GF-D8 (cell line): Measurements from ENCODE around the gene NCCRP1.

Experiments used
- DNase-seq: peaks from one replicate; lab custom pipeline; 2025; lab: John Stamatoyannopoulos, UW

Gene NCCRP1

DNA sequence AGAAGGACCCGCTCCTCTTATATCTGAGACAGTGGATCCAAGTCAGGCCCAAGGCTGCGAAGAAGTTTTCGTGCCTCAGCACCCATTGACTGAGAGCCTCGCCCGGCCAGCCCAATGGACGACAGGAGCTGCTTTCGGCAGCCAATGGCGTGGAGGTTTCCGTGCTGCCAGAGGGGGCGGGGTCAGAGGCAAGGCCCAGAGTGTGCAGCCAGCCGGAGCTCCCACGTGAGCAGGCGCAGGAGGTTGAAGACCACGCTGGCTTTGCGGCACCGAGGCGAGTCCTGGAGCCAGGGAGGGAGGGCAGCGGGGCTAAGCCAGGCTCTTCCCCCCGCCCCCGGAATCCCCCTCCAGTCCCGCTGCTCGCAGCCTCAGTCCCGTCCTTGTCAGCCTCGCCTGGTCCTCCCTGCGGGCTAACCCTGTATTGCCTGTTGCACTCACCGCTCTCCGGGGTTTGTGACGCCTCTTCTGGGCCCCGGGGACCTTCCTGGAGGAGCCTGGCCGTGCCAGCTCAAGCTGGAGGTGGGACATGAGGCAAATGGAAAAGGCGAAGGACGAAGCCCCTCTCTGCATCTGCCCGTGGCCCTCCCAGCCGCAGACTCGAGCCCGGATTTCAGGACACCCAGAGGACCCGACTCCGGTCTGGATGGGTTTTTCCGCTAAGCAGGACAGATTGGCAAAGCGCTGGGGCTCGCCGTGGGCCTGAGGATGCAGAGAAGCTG lies 50.3 kb downstream of the NCCRP1 start:
- DNase-seq: no peak

DNA sequence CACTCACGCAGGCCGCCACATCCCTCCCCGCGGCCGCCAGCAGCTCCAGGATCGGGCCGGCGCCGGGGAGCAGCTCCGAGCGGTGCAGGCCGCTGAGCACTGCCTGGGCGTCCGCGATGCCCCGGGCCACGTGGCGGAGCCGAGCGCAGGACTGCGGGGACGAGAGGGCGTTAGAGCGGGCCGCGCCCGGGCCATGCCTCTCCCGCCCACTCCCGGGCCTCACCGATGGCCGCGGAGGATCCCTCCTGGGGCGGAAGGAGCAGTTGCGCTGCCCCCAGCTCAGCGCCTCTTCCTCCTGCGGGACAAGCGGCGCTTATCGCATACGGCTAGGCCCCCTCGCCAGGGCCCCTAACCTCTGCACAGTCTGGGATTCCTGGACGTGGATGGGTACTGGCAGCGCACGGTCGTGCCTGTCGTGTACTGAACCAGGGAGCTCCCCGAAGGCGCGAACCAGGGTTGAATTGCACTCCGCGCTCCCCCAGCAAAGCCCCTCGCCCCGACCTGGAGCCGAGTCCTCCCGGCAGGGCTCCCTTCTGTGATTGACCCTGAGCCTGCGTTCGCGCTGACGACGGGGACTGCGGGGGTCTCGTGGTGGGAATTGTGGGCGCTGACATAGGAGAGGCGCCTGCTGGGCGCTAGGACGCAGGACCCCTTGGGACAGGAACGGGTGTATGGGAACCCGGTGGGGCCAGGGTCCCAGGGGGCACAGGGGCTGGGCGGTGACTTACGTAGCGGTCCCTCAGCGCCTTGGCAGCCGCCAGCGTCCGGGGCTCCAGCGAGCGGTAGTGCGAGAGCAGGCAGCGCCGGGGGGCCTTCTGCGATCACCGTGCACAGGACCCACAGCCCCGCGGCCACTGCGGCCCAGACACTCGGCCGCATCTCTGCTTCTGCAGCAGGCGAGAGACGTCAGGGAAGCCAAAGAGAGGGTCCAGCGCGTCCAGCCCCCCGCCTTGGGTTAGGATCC lies 51.2 kb downstream of the NCCRP1 start:
- no peak for DNase-seq

GRCh38 chr19:39248806-39249205 lies 52.0 kb downstream of the NCCRP1 start, which contains the start of gene IFNL4:
Gene IFNL4, minus strand, starts transcription at chr19:39248856.
- no peak for DNase-seq

DNA sequence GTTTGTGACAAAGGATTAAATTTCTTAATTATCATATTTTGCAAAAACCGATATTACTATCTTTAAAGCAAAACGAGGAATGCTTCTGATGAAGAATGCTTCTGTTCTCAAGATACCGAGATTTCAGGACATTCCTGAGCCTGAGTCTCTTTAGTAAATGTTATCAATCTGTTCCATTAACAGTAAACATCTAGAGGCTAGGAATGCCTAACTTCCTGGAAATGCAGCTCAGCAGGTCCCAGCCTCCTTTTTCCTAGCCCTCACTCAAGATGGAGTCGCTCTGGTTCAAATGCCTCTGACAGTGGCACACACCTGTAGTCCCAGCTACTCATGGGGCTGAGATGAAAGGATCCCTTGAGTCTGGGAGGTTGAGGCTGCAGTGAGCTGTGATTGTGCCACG lies 54.3 kb downstream of the NCCRP1 start:
- no peak for DNase-seq
